GM23248 (cell line): ENCODE results near the gene MGAT4A.

Experiments
- EZH2 ChIP-seq: fragments of 200-600 bp; sonication (generic); IDR thresholded peaks from 2 replicates; pipeline ENCODE4 v1.6.1; 2018; ENCODE audit warnings: antibody characterized with exemption, mild to moderate bottlenecking; ENCODE audit not compliant: insufficient read depth, poor library complexity, severe bottlenecking
- EZH2phosphoT487 ChIP-seq: fragments of 200-600 bp; sonication (generic); IDR thresholded peaks from 2 replicates; pipeline ENCODE4 v1.6.1; 2018; ENCODE audit warnings: antibody characterized with exemption, moderate library complexity, mild to moderate bottlenecking, low read depth; ENCODE audit not compliant: insufficient read depth

DNA sequence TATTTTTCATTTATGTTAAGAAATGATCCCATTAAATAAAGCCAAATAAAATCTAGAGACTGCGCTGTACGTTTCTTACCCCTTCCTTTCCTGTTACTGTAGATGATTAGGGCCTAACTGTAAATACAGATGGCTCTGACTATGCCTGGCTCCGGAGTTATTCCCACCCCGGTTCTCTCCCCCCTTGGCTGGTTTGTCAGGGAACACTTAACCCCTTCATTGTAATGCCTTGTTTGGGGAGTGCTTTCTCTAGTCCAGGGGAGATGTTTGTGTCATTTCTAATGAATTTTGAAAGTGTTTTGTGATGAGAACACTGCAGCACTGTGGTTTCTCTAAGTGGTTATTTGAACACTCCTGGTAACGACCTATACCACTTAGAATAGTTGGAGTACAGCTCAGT lies 113.8 kb downstream of the MGAT4A start:
- TF ChIP-seq EZH2 (no peak), EZH2phosphoT487 (no peak)
